ENCODE measurements around the gene MTHFD2L. TPM values are rescaled to one million over a fixed set of nuclear protein-coding genes. Genes with fewer than 3 reads are reported as not detected.

MTHFD2L gene
- total and polyA plus RNA-seq, 2 donors (not counting 3 experiments of a cell fraction or from before 2014, with no cell fraction given) = 6.9 to 15.2 TPM

GRCh38 chr4:74287791-74288190 lies 129.9 kb downstream of the MTHFD2L start:
- H3K4me2 ChIP-seq (ENCODE audit: insufficient read depth, low read length) = no peak overlapping the region
- ChIA-PET POLR2A (no interaction called here), CTCF (interaction anchor here (0.9 kb wide), 1 partner anchor 59 kb away, joined by 3 read pairs; no protein-coding TSS in a partner anchor)
- intact Hi-C loops (cut with micrococcal nuclease) = no loop called here
- no peak for DNase-seq (ENCODE audit: low read depth, low spot score)
- H3K9me1 ChIP-seq (replicated peaks; ENCODE audit: control insufficient read depth, extremely low read depth, insufficient read depth, low read length) = no peaks in the 10 kb centered on the region
- BruUV-seq (replicated peaks) = no TSS peak
- dilution Hi-C loops (cut with MboI; ENCODE audit: extremely low pct_ligation_motif_present, low sequenced_read_pairs) = no loop called here
- no peak overlapping the region for H2AFZ ChIP-seq (ENCODE audit: low read depth, low read length)
- FAIRE-seq = no peak
- H3K9me3 ChIP-seq (replicated peaks; ENCODE audit: control insufficient read depth, insufficient read depth, low read length) = no peaks in the 10 kb centered on the region
- no peaks in the 10 kb centered on the region for H4K20me1 ChIP-seq (replicated peaks; ENCODE audit: control insufficient read depth, extremely low read depth, insufficient read depth, low read length)
- no peaks in the 10 kb centered on the region for H3K4me1 ChIP-seq (ENCODE audit: control insufficient read depth, extremely low read depth, insufficient read depth, low read length)
- H3K27me3 ChIP-seq (ENCODE audit: control insufficient read depth in 2 of 2, insufficient read depth in 2 of 2, low read length in 2 of 2) = no peaks in the 10 kb centered on the region
- no peaks in the 10 kb centered on the region for H3K79me2 ChIP-seq (ENCODE audit: control insufficient read depth, insufficient read depth, low read length)
- H3K27ac ChIP-seq (ENCODE audit: insufficient read depth, low read depth, low read length) = no peak overlapping the region
- H3K4me3 ChIP-seq (replicated peaks in 1 of 3; ENCODE audit: insufficient read depth in 1 of 3, low read depth in 1 of 3, low read length in 3 of 3) = no peak overlapping the region
- no peak for TF ChIP-seq POLR2AphosphoS5 (IDR thresholded peaks at IDR 0.05; ENCODE audit: insufficient read depth, low read depth, low read length)
- TF ChIP-seq, protein P1, sequence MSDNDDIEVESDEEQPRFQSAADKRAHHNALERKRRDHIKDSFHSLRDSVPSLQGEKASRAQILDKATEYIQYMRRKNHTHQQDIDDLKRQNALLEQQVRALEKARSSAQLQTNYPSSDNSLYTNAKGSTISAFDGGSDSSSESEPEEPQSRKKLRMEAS (IDR thresholded peaks at IDR 0.05; ENCODE audit: insufficient read depth, insufficient read length) = no peak
- TF ChIP-seq MYC (IDR thresholded peaks at IDR 0.05; ENCODE audit: low read depth, low read length) = no peak
- TF ChIP-seq GATA2 (IDR thresholded peaks at IDR 0.05; ENCODE audit: insufficient read depth, insufficient read length, low read depth, low read length) = no peak
- TF ChIP-seq, protein P2, sequence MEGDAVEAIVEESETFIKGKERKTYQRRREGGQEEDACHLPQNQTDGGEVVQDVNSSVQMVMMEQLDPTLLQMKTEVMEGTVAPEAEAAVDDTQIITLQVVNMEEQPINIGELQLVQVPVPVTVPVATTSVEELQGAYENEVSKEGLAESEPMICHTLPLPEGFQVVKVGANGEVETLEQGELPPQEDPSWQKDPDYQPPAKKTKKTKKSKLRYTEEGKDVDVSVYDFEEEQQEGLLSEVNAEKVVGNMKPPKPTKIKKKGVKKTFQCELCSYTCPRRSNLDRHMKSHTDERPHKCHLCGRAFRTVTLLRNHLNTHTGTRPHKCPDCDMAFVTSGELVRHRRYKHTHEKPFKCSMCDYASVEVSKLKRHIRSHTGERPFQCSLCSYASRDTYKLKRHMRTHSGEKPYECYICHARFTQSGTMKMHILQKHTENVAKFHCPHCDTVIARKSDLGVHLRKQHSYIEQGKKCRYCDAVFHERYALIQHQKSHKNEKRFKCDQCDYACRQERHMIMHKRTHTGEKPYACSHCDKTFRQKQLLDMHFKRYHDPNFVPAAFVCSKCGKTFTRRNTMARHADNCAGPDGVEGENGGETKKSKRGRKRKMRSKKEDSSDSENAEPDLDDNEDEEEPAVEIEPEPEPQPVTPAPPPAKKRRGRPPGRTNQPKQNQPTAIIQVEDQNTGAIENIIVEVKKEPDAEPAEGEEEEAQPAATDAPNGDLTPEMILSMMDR (IDR thresholded peaks at IDR 0.05; ENCODE audit: extremely low read depth in 1 of 2, insufficient read depth in 1 of 2, low read depth in 1 of 2, low read length in 2 of 2) = no peak
- no peak for TF ChIP-seq EZH2 (IDR thresholded peaks at IDR 0.05; ENCODE audit: borderline replicate concordance, low read depth, low read length, severe bottlenecking)
- no peak for TF ChIP-seq JUN (IDR thresholded peaks at IDR 0.05; ENCODE audit: borderline replicate concordance, insufficient read depth, insufficient read length, low read depth)
- TF ChIP-seq POLR2A (IDR thresholded peaks at IDR 0.05; ENCODE audit: low read depth, low read length) = no peak
- no peak for TF ChIP-seq FOS (IDR thresholded peaks at IDR 0.05; ENCODE audit: borderline replicate concordance, insufficient read depth, low read length)
- H3K9ac ChIP-seq (replicated peaks; ENCODE audit: extremely low read depth, insufficient read depth, low read length) = no peak overlapping the region
- no peaks in the 10 kb centered on the region for H3K36me3 ChIP-seq (ENCODE audit: control insufficient read depth in 2 of 2, extremely low read depth in 1 of 2, insufficient read depth in 2 of 2, low read length in 2 of 2)
